T-helper 2 cell treated with Interferon-gamma antibody and Interleukin-4, amounts not matched to agents 100 ng/mL and 5 ng/mL, for 36 hours (primary cell): Measurements from ENCODE around the gene SUFU. TPM values are rescaled to one million over a fixed set of nuclear protein-coding genes. Genes with fewer than 3 reads are reported as not detected.

Experiments
- intact Hi-C: fragments of 100-400 bp; cut with micrococcal nuclease; formaldehyde crosslinking; loops from one replicate; pipeline ENCODE4 v1.15.1; 2023
- total RNA-seq: library from RNA; stranded (reverse); gene quantifications from 2 replicates; pipeline ENCODE4 v1.2.3, GENCODE V29; 2022

The SUFU gene
- total RNA-seq, 1 donor from 2014 or later, result 13.8 TPM

GRCh38 chr10:102647443-102648268 lies 143.9 kb downstream of the SUFU start:
- intact Hi-C loops, result loop anchor here (5.0 to 10.0 kb wide), 5 partner anchors 193 to 1735 kb away; partner anchors contain the start of genes C10orf95, GBF1, NT5C2 and OGA

- intact Hi-C loops, result loop anchor here (5.0 to 10.0 kb wide), 5 partner anchors 194 to 1736 kb away; partner anchors contain the start of genes C10orf95, GBF1, NT5C2 and OGA
These were observed 144.6 kb downstream of the SUFU start for GRCh38 chr10:102648269-102648888.

GRCh38 chr10:102648889-102649796 lies 145.4 kb downstream of the SUFU start:
- intact Hi-C loops, result loop anchor here (5.0 to 10.0 kb wide), 5 partner anchors 194 to 1737 kb away; partner anchors contain the start of genes C10orf95, GBF1, NT5C2 and OGA

- intact Hi-C loops, result loop anchor here (5.0 to 10.0 kb wide), 5 partner anchors 195 to 1738 kb away; partner anchors contain the start of genes C10orf95, GBF1, NT5C2 and OGA
These were observed 146.3 kb downstream of the SUFU start for GRCh38 chr10:102649797-102650654.

- intact Hi-C loops, result no loop called here
These were observed 147.1 kb downstream of the SUFU start for GRCh38 chr10:102650655-102651454.

GRCh38 chr10:102651455-102652169 lies 147.8 kb downstream of the SUFU start:
- intact Hi-C loops, result no loop called here

- intact Hi-C loops, result no loop called here
These were observed 148.6 kb downstream of the SUFU start for GRCh38 chr10:102652170-102652916.

- intact Hi-C loops, result no loop called here
These were observed 149.3 kb downstream of the SUFU start for GRCh38 chr10:102653060-102653459.

- intact Hi-C loops, result no loop called here
These were observed 150.8 kb downstream of the SUFU start for GRCh38 chr10:102654566-102654965.

GRCh38 chr10:102654969-102655368 lies 151.2 kb downstream of the SUFU start:
- intact Hi-C loops, result no loop called here

GRCh38 chr10:102656026-102656425 lies 152.3 kb downstream of the SUFU start:
- intact Hi-C loops, result no loop called here

- intact Hi-C loops, result no loop called here
These were observed 153.1 kb downstream of the SUFU start for GRCh38 chr10:102656791-102657371.

GRCh38 chr10:102657451-102657850 lies 153.7 kb downstream of the SUFU start:
- intact Hi-C loops, result no loop called here

- intact Hi-C loops, result no loop called here
These were observed 154.4 kb downstream of the SUFU start for GRCh38 chr10:102657984-102658724.

- intact Hi-C loops, result no loop called here
These were observed 155.0 kb downstream of the SUFU start for GRCh38 chr10:102658802-102659201.

GRCh38 chr10:102660888-102661657 lies 157.3 kb downstream of the SUFU start:
- intact Hi-C loops, result loop anchor here (1.0 kb wide), 1 partner anchor 15 kb away; no protein-coding TSS in a partner anchor
